ENCODE results near the gene TMEM82.

- TF ChIP-seq CTCF (IDR thresholded peaks at IDR 0.05; ENCODE audit: insufficient read depth, low read depth, low read length), result no peak
- no peak for TF ChIP-seq EZH2 (IDR thresholded peaks at IDR 0.05; ENCODE audit: insufficient read depth, low read length)
Measured at GRCh38 chr1:15747378-15747777, 5.1 kb downstream of the TMEM82 start.

Measured in astrocyte (in vitro differentiated cells and primary cell).